ENCODE data around the gene FBXL22.

FBXL22 gene

DNA sequence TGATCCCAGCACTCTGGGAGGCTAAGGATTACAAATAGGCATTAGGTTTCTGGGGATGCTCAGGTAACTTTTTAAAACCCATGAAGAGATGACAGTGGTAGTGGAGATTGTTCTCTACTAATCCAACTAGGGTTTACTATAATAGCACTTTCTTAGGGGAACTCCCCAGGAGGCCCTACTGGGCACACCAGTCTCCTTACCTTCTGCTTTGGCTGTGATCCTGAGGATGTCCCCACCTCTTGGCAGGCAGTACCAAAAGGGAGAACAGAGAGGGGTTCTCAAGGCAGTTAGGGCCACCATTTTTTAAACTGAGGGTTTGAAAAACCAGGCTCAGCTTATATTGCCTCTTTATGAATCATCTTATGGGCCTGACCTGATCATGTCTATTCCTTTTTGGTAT is 15.0 kb upstream of the FBXL22 start:
- Histone ChIP-seq H3K4me3 (ENCODE audit: low read length) (no peak overlapping the region), H3K27ac (ENCODE audit: low read length) (no peak overlapping the region), H3K9me2 (replicated peaks; ENCODE audit: insufficient read depth, low read length) (no peaks in the 10 kb centered on the region), H3K9ac (ENCODE audit: low read length) (no peak overlapping the region), H3K36me3 (replicated peaks; ENCODE audit: insufficient read depth, low read length) (no peaks in the 10 kb centered on the region), H2AFZ (ENCODE audit: low read length) (no peak overlapping the region), H3F3A (ENCODE audit: insufficient read depth, low read length) (no peaks in the 10 kb centered on the region), H3K79me2 (ENCODE audit: low read length) (no peaks in the 10 kb centered on the region), H4K20me1 (ENCODE audit: insufficient read depth, low read length) (no peaks in the 10 kb centered on the region), H3K4me1 (ENCODE audit: low read length) (no peaks in the 10 kb centered on the region), H3K27me3 (replicated peaks; ENCODE audit: insufficient read depth, low read length) (no peaks in the 10 kb centered on the region), H3K4me2 (ENCODE audit: low read depth, low read length) (no peak overlapping the region), H3K9me3 (replicated peaks; ENCODE audit: insufficient read depth, low read length) (no peaks in the 10 kb centered on the region)
- TF ChIP-seq EZH2 (optimal IDR thresholded peaks at IDR 0.05; ENCODE audit: low read depth, low read length) = no peak
- TF ChIP-seq EZH2phosphoT487 (IDR thresholded peaks at IDR 0.05; ENCODE audit: low read length) = no peak
- TF ChIP-seq, protein P1, sequence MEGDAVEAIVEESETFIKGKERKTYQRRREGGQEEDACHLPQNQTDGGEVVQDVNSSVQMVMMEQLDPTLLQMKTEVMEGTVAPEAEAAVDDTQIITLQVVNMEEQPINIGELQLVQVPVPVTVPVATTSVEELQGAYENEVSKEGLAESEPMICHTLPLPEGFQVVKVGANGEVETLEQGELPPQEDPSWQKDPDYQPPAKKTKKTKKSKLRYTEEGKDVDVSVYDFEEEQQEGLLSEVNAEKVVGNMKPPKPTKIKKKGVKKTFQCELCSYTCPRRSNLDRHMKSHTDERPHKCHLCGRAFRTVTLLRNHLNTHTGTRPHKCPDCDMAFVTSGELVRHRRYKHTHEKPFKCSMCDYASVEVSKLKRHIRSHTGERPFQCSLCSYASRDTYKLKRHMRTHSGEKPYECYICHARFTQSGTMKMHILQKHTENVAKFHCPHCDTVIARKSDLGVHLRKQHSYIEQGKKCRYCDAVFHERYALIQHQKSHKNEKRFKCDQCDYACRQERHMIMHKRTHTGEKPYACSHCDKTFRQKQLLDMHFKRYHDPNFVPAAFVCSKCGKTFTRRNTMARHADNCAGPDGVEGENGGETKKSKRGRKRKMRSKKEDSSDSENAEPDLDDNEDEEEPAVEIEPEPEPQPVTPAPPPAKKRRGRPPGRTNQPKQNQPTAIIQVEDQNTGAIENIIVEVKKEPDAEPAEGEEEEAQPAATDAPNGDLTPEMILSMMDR (IDR thresholded peaks at IDR 0.05; ENCODE audit: low read length) = no peak
- DNase-seq = no peak

DNA sequence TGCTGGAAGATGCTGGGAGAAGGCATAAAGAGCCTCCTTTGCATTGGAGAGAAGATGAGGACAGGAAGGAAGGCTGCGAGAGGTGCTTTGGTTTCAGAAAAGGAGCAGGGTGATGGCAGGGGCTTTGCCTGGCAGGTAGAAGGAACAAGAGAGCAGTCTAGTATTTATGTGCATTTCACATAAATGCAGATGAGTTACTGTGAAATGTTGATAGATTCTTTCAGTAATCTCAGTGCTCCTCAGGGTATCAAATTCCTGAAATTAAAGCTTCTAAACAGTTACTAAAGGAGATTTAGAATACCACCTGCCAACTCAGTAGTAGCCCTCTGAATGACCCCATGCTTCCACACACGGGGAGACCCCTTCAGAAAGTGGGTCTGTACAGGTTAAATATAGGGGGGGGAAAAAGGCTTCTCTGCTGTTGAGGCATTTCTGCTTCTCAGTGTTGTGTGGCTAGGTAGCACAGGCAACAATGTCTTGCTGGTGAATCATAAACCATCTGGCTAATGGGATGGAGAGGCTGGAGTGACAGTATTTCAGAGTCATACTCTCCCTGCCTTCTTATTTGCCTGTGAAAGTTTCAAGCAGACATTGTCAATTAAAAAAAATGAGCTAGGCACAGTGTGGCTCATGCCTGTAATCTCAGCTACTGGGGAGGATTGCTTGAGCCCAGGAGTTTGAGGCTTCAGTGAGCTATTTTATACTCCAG is 14.3 kb upstream of the FBXL22 start:
- Histone ChIP-seq H3K9me3 (replicated peaks; ENCODE audit: insufficient read depth, low read length) (no peaks in the 10 kb centered on the region), H3K27ac (ENCODE audit: low read length) (no peak overlapping the region), H3K79me2 (ENCODE audit: low read length) (no peaks in the 10 kb centered on the region), H3K9me2 (replicated peaks; ENCODE audit: insufficient read depth, low read length) (no peaks in the 10 kb centered on the region), H3F3A (ENCODE audit: insufficient read depth, low read length) (no peaks in the 10 kb centered on the region), H2AFZ (ENCODE audit: low read length) (no peak overlapping the region), H3K27me3 (replicated peaks; ENCODE audit: insufficient read depth, low read length) (no peaks in the 10 kb centered on the region), H3K4me2 (ENCODE audit: low read depth, low read length) (no peak overlapping the region), H4K20me1 (ENCODE audit: insufficient read depth, low read length) (no peaks in the 10 kb centered on the region; the same call in 1 of the 2 replicates), H3K4me1 (ENCODE audit: low read length) (no peaks in the 10 kb centered on the region), H3K4me3 (ENCODE audit: low read length) (no peak overlapping the region), H3K36me3 (replicated peaks; ENCODE audit: insufficient read depth, low read length) (no peaks in the 10 kb centered on the region), H3K9ac (ENCODE audit: low read length) (no peak overlapping the region)
- no peak for DNase-seq
- TF ChIP-seq EZH2phosphoT487 (IDR thresholded peaks at IDR 0.05; ENCODE audit: low read length) (no peak), EZH2 (optimal IDR thresholded peaks at IDR 0.05; ENCODE audit: low read depth, low read length) (no peak)
- TF ChIP-seq, protein P1 (IDR thresholded peaks at IDR 0.05; ENCODE audit: low read length) = no peak

DNA sequence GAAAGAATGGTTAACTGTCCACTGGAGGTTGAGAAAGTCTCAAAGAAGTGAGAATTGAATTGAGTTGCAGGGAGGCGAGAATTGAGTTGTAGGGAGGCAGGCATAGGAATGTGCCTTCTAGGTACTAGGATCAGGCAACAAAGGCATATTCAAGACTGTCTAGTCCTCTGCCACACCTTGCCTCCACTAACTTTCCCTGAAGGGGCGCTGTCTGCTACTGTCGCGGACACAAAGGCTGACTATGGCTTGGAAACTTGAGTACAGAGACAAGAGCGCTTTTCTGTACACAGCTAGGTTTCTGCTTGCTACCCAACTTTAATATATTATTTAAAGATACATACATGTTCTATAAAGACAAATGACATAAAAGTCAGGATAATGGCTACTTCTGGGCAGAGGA is 10.4 kb upstream of the FBXL22 start:
- no peak overlapping the region for H2AFZ ChIP-seq (ENCODE audit: low read length)
- no peaks in the 10 kb centered on the region for H3K27me3 ChIP-seq (replicated peaks; ENCODE audit: insufficient read depth, low read length)
- H3K79me2 ChIP-seq (ENCODE audit: low read length) = no peaks in the 10 kb centered on the region
- H3K9me3 ChIP-seq (replicated peaks; ENCODE audit: insufficient read depth, low read length) = no peaks in the 10 kb centered on the region
- no peak overlapping the region for H3K4me2 ChIP-seq (ENCODE audit: low read depth, low read length)
- H4K20me1 ChIP-seq (ENCODE audit: insufficient read depth, low read length) = no peaks in the 10 kb centered on the region; the same call in 1 of the 2 replicates
- no peak overlapping the region for H3K4me3 ChIP-seq (ENCODE audit: low read length)
- no peaks in the 10 kb centered on the region for H3F3A ChIP-seq (ENCODE audit: insufficient read depth, low read length)
- no peaks in the 10 kb centered on the region for H3K9me2 ChIP-seq (replicated peaks; ENCODE audit: insufficient read depth, low read length)
- no peaks in the 10 kb centered on the region for H3K4me1 ChIP-seq (ENCODE audit: low read length)
- H3K36me3 ChIP-seq (replicated peaks; ENCODE audit: insufficient read depth, low read length) = peaks cover 6% of the 10 kb centered on the region; the same call in 1 of the 2 replicates
- no peak overlapping the region for H3K27ac ChIP-seq (ENCODE audit: low read length)
- no peak overlapping the region for H3K9ac ChIP-seq (ENCODE audit: low read length)
- no peak for DNase-seq
- no peak for TF ChIP-seq EZH2 (optimal IDR thresholded peaks at IDR 0.05; ENCODE audit: low read depth, low read length)
- TF ChIP-seq, protein P1 (IDR thresholded peaks at IDR 0.05; ENCODE audit: low read length) = no peak
- TF ChIP-seq EZH2phosphoT487 (IDR thresholded peaks at IDR 0.05; ENCODE audit: low read length) = no peak
